ENCODE measurements around the gene TUBA4A. TPM values are rescaled to one million over a fixed set of nuclear protein-coding genes. Genes with fewer than 3 reads are reported as not detected.

The TUBA4A gene
- polyA plus RNA-seq, 1 donor (not counting 4 experiments of a cell fraction or from before 2014, with no cell fraction given), result 524 TPM

- no peaks in the 10 kb centered on the region for H3K9me1 ChIP-seq (ENCODE audit: control insufficient read depth, extremely low read depth, insufficient read depth, low read length)
- H3K4me3 ChIP-seq (ENCODE audit: control insufficient read depth in 2 of 3, extremely low read depth in 1 of 3, insufficient read depth in 2 of 3, low read depth in 1 of 3, low read length in 3 of 3), result no peak overlapping the region
- H3K79me2 ChIP-seq (ENCODE audit: control insufficient read depth, insufficient read depth, low read length), result no peaks in the 10 kb centered on the region
- H3K9ac ChIP-seq (ENCODE audit: control insufficient read depth, extremely low read depth, insufficient read depth, low read length), result no peak overlapping the region
- H2AFZ ChIP-seq (ENCODE audit: control insufficient read depth, low read length), result no peak overlapping the region
- DNase-seq (ENCODE audit: low read depth, low spot score) (no peak), FAIRE-seq (no peak)
- dilution Hi-C loops (cut with MboI; ENCODE audit: extremely low pct_ligation_motif_present, low sequenced_read_pairs), result no loop called here
- H3K4me2 ChIP-seq (ENCODE audit: control insufficient read depth, extremely low read depth, insufficient read depth, low read depth, low read length), result no peak overlapping the region
- TF ChIP-seq EZH2 (IDR thresholded peaks at IDR 0.05; ENCODE audit: low read length) (no peak), CTCF (optimal IDR thresholded peaks at IDR 0.05 in 1 of 3, IDR thresholded peaks at IDR 0.05 in 1 of 3, conservative IDR thresholded peaks at IDR 0.05 in 1 of 3; ENCODE audit: extremely low read depth in 1 of 3, insufficient read depth in 2 of 3, low read length in 3 of 3) (no peak)
- no peaks in the 10 kb centered on the region for H4K20me1 ChIP-seq (ENCODE audit: control insufficient read depth, extremely low read depth, insufficient read depth, low read length)
- H3K27ac ChIP-seq (ENCODE audit: control insufficient read depth, insufficient read depth, low read length), result no peak overlapping the region
- H3K27me3 ChIP-seq (ENCODE audit: control insufficient read depth, extremely low read depth, insufficient read depth, low read length), result no peaks in the 10 kb centered on the region
- H3K4me1 ChIP-seq (ENCODE audit: control insufficient read depth, extremely low read depth, insufficient read depth, low read length), result peaks cover 11% of the 10 kb centered on the region
- H3K9me3 ChIP-seq (ENCODE audit: control insufficient read depth, low read depth, low read length), result no peaks in the 10 kb centered on the region
- peaks cover 20 to 31% of the 10 kb centered on the region in 2 experiments for H3K36me3 ChIP-seq (ENCODE audit: control insufficient read depth in 2 of 2, extremely low read depth in 1 of 2, insufficient read depth in 2 of 2, low read length in 2 of 2)
Observed at GRCh38 chr2:219213026-219213415, 40.7 kb downstream of the TUBA4A start.

GRCh38 chr2:219210886-219211362 lies 42.8 kb downstream of the TUBA4A start:
- no peak overlapping the region for H3K4me3 ChIP-seq (ENCODE audit: control insufficient read depth in 2 of 3, extremely low read depth in 1 of 3, insufficient read depth in 2 of 3, low read depth in 1 of 3, low read length in 3 of 3)
- peaks cover 16% of the 10 kb centered on the region for H3K4me1 ChIP-seq (ENCODE audit: control insufficient read depth, extremely low read depth, insufficient read depth, low read length)
- H2AFZ ChIP-seq (ENCODE audit: control insufficient read depth, low read length), result no peak overlapping the region
- no peaks in the 10 kb centered on the region for H3K27me3 ChIP-seq (ENCODE audit: control insufficient read depth, extremely low read depth, insufficient read depth, low read length)
- FAIRE-seq (no peak), DNase-seq (ENCODE audit: low read depth, low spot score) (no peak)
- no peaks in the 10 kb centered on the region for H4K20me1 ChIP-seq (ENCODE audit: control insufficient read depth, extremely low read depth, insufficient read depth, low read length)
- dilution Hi-C loops (cut with MboI; ENCODE audit: extremely low pct_ligation_motif_present, low sequenced_read_pairs), result no loop called here
- TF ChIP-seq CTCF (optimal IDR thresholded peaks at IDR 0.05 in 1 of 3, IDR thresholded peaks at IDR 0.05 in 1 of 3, conservative IDR thresholded peaks at IDR 0.05 in 1 of 3; ENCODE audit: extremely low read depth in 1 of 3, insufficient read depth in 2 of 3, low read length in 3 of 3) (no peak), EZH2 (IDR thresholded peaks at IDR 0.05; ENCODE audit: low read length) (no peak)
- H3K4me2 ChIP-seq (ENCODE audit: control insufficient read depth, extremely low read depth, insufficient read depth, low read depth, low read length), result no peak overlapping the region
- H3K79me2 ChIP-seq (ENCODE audit: control insufficient read depth, insufficient read depth, low read length), result no peaks in the 10 kb centered on the region
- H3K9me1 ChIP-seq (ENCODE audit: control insufficient read depth, extremely low read depth, insufficient read depth, low read length), result no peaks in the 10 kb centered on the region
- H3K36me3 ChIP-seq (ENCODE audit: control insufficient read depth in 2 of 2, extremely low read depth in 1 of 2, insufficient read depth in 2 of 2, low read length in 2 of 2), result peaks cover 23 to 29% of the 10 kb centered on the region in 2 experiments
- H3K27ac ChIP-seq (ENCODE audit: control insufficient read depth, insufficient read depth, low read length), result no peak overlapping the region
- no peaks in the 10 kb centered on the region for H3K9me3 ChIP-seq (ENCODE audit: control insufficient read depth, low read depth, low read length)
- no peak overlapping the region for H3K9ac ChIP-seq (ENCODE audit: control insufficient read depth, extremely low read depth, insufficient read depth, low read length)

Measured in keratinocyte (primary cell).